HG03442 (cell line): ENCODE measurements around the gene FAM170A.

Source experiments
- ATAC-seq: cut with Tn5 transposase; IDR thresholded peaks from one replicate; pipeline ENCODE4 v1.9.1; 2021; ENCODE audit warnings: mild to moderate bottlenecking, moderate library complexity; ENCODE audit not compliant: unreplicated experiment

FAM170A gene, protein sequence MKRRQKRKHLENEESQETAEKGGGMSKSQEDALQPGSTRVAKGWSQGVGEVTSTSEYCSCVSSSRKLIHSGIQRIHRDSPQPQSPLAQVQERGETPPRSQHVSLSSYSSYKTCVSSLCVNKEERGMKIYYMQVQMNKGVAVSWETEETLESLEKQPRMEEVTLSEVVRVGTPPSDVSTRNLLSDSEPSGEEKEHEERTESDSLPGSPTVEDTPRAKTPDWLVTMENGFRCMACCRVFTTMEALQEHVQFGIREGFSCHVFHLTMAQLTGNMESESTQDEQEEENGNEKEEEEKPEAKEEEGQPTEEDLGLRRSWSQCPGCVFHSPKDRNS

DNA sequence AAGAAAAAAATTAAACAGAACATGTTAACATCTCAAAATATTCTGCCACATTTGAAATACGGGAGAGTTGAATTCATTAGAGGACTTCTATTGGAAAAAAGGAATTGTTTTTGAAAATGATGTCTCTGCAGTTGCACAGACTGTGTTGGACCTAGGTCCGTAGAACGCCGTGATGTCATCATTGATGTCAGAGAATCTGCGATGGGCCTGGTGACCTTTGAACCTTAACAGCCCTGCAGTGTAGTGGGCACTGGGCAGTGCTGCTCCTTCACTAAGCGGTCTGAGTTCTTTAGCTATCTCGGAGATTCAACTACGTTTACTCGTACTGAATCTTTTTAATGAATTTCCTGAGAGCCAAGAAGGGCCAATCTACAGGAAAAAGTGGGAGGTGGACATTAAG is at the start of gene FAM170A:
Gene FAM170A, plus strand, starts transcription at position 220 of the 400 bp plus-strand sequence. CDS start 211 bp downstream, outside the sequence.
- ATAC-seq: no peak

DNA sequence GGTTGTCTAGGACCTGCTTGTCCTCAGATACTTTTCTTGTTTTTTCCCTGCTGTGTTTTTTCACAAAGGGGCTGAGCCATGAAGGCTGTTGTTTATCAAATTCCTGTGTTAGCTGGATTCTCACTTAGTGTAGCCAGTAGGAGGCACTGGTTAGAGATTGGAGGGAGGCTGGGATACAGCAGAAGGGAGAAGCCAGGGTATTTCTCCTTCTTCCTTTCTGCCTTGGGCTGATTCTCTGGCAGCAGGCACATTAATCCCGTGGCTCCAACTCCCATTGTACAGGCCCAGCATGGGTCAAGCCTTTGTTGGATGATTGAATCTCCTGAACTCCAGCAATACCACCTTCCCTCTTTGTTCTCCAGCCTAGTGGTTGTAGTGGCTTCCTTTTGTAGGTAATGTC is 46.4 kb upstream of the FAM170A start:
- ATAC-seq: no peak

DNA sequence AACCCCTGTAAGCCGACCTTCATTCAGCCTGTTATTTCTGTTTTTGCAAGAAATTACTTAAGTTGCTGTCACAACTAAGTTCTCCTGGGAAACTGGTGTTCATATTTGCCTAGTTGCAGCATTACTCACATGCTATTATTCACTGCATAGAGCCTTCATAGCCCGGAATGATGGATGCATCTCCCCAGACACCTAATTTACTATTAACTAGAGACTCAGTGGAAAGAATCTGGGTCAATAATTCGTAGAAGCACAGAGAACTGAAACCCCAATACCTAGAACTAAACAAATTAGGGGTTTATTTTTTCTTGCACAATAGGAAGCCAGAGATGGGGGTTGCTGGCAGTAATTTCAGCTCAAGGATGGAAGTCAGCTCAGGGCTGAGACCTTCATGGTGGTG is 45.7 kb upstream of the FAM170A start:
- peak; percentile 74 for ATAC-seq

DNA sequence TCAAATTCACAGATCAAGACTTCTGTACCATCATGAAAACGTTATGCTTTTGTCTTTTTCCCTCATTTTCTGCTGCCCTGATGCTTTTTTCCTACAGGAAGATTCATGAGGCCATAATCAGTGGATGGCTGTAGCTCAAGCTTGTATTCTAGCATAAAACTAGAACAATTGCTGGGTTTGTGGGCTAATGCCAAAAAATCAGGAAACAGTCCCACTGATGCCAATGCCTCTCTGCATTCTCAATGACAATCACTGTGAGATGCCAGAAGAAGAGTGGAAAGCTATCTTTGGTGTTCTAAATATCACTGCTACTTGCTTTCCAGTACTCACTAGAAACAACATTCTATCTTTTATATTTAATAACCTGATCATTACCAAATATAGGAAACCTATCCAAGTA is 33.3 kb upstream of the FAM170A start:
- ATAC-seq: no peak

DNA sequence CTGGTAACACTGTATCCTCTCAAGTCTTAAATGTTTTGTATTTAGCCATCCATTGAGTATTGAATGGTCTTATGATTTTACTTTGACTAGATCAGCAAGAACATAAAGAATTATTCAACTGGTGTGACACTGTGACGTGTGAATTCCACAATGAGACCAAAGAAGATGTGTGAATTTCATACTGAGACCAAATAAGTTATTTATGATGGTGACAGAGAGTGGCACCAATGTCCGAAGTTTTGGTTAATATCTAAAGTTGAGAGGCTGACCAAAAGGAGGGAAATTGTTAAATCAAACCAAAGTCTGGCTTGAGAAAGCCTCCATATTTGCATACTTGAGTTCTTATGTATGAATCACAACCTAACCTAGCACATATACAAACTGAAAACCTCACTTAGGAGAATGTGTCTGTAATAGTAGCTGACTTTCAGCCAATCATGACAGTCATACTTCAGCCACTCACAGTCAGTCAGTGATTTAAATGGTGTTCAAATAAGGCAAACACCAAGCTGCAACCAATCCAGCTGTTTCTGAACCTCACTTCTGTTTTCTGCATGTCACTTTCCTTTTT is 31.5 kb upstream of the FAM170A start:
- ATAC-seq: peak; percentile 81

DNA sequence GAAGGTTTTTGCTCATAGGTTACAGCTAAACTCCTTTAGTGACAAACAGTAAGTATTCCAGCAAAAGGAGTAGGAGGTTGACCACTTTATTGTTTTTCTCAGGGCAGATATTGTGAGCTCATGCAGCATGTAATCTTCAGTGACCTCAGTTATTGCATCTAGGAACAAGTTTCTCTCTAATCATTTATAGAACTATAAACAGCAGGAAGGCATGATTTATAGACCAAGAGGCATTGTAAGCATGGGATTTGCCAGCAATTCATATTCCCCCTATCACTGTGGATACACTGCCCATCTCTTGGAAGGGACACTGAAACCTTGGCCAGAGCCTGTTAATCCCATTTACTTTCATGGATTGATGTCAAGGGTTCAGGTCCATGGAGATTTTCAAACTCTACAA is 15.4 kb upstream of the FAM170A start:
- ATAC-seq: no peak

DNA sequence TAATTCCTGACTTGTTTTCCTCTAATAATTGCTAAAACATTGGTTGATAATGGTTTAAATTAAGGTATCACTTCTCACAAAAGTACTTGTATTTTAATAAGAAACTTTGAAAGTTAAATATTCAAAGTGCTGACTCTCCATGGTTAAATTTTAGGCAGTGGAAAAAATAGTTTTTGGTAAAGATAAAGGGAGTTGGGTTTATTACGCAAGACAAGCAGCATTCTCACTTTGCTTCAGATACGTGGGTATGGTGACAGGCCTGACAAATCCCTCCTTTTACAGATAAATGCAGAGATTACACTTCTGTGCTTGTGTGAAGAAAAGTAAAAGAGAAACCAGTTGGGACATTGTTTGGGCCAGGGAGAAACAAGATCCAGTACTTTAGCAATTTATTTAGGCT is 14.5 kb upstream of the FAM170A start:
- ATAC-seq: no peak

DNA sequence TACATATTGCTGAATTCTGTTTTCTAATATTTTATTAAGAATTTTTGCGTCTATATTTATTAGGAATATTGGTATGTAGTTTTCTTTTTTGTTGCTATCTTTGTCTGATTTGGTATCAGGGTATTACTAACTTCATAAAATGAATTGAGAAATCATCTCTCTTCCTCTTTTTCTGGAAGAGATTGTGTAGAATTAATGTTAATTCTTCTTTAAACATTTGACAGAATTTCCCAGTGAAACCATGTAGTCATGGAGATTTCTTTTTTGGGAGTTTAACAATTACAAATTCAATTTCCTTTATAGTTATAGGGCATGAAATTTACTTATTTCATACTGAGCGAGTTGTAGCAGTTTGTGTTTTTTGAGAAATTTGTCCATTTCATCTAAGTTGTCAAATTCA is 3.3 kb upstream of the FAM170A start:
- no peak for ATAC-seq

DNA sequence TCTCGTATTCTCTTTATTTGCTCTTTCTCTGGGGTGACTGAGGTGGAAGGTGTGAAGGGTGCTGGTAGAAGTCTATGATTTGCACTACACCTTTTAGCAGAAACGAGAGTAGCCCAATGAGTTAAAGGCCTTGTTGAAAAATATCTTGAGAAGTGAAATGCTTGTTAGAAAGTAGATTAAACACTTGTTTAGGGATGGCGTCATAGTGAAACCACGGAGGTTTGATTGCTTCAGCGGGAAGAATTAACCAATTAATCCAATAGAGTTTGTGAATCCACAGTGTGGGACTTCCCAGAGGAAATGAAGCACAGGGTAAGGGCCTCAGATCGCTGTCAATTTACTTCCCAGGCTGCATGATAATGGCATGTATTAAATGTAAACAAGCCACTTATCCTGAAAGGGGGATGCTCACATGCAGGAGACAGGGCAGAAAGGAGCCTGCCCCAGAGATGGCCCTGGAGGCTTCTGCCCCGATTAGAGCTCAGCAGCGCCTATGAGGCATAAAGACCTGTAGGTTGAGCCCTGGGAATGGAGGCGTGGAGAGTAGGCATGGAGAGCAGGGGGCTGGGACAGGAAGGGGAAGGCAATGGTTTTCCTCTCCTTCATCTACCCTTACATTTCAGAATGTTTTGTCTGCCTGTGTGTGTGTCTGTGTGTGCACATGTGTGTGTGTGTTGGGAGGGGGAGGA is 1.5 kb downstream of the FAM170A start:
- ATAC-seq: no peak

DNA sequence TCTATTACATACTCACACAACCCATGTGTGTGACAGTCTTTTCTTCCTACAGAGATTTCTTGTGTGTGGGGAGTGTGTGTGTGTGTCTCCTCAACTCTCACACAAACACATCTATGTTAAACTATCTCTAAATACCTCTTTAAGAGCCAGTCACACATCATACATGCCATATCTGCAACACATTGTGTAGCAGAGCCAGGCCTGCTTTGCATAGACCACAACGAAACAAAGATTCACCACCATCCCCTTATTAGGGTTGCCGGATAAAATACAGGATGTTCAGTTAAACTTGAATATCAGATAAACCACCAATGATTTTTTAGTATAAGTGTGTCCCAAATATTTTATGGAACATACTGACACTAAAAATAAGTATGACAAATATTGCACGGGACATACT is 2.3 kb downstream of the FAM170A start:
- ATAC-seq: peak; percentile 50

DNA sequence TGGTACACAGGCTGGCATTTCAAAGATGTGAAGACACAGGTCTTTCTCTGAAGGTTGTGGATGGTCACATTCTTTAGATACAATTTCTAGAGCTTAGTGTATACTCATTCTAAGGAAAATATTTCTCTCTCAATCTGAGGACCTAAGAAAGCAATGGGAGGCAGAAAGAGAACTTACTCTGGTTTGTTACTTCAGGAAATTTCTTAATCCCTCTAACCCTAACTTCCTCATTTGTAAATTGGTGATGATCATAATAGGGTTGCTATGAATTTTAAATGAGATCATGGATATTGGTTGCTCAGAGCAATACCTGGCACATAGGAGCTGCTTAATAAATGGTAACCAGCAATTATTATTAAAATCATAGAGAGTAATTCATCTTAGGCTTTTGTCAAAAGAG is 22.1 kb downstream of the FAM170A start:
- no peak for ATAC-seq

DNA sequence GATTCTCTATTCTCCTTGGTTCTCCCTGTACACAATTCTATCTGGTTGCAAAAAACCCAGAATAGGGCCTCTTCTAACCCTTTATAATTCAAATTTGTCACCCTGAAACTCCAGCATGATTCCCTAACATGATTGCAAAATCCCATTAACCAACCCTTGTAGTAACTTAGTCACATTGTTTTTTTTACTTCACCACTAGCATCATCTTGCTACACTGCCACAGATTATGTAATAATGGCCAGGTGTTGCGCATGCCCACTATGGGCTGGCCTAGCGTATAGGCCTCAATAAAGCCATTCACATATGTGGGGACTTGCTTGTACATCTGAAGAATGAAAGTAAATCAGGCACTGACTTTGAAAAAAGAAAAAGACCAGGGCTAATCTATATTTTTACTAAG is 25.7 kb downstream of the FAM170A start:
- no peak for ATAC-seq

DNA sequence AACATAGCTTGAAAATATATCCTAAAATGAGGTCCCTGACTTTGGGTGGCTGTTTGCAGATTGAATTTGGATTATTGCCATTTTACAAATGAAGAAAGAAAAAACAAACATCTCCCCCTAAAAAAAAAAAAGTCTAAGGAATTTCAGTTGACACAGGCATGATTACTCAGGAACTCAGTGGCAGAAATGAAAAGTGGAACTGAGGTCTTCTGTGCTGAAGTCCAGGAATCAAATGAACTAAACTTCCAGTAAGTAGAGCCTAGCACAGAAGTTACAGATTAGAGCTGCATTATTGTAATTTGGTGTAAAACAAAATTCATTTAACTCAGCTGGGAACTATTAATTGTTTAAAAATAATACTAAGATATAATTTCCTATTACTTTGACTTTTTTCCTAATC is 26.7 kb downstream of the FAM170A start:
- ATAC-seq: no peak

DNA sequence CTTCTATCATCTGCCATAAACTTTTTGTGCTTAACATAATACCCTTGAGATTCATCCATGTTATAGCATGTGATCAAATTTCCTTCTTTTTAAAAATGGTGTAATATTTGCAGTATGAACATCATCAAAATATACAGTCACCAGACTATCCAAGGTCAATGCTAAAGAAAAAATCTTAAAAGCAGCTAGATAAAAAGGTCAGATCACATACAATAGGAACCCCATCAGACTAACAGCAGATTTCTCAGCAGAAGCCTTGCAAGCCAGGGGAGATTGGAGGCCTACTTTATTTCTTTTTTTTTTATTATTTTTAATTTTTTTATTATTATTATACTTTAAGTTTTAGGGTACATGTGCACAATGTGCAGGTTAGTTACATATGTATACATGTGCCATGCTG is 37.2 kb downstream of the FAM170A start:
- no peak for ATAC-seq

DNA sequence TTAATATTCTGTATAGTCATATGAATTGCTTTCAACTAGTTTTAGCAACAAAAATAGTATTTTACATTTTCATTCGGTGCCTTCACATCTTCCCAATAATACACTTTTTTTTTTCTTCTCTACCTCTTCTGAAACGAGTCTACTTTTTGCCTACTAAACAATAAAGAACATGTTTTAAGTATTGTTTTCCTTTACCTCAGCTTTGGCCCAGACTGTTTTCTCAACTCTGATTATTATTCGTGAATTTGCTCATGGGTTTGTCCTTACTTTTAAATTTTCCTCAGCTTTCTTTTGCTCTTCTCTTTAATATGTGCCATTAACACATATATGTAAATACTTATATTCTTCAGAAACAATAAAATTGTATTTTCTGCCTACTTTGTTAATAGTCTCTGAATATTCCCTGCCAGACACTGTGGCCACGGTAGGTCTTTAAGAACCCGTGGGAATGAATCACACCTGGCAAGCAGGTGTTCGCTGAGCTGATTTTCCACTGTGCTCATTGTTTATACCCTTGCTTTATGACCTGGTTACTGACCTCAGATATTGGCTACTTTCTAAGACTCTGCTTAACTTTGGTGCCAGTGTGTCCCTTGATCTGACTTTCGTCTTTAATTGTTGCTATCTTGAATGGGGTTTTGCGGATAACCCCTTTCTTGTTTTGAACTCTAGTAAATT is 49.1 kb downstream of the FAM170A start:
- ATAC-seq: no peak

DNA sequence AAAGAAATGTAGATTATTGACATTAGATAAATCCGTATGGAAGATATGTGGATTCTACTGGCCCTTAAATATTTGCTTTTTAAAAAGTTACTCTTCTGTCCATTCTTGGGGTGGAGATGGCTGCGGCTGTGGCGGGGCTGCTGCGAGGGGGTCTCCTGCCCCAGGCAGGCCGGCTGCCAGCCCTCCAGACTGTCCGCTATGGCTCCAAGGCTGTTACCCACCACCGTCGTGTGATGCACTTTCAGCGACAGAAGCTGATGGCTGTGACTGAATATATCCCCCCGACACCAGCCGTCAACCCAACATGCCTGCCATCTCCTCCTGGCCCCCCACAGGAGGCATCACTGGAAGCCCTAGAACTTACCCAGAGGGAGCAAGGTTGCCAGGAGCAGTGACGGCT is 50.7 kb downstream of the FAM170A start:
- ATAC-seq: no peak

DNA sequence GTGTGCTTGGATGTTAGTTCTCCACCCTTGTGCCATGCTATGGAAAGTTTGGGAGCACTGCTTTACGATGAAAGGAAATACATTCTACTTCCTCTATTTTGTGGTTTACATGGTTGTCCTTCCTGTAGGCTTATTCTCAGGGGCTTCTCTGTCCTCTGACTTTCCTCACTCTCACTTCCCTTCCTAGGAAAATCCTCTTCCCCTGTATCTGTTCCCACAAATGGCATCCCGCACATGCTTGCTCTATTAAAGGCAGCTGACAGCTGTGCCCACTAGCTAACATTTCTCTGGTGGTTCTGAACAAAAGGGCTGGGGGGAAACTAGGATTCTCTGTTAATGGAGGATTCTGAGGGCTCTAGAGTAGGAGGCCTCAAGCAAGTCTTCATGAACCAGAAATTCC is 52.4 kb downstream of the FAM170A start:
- ATAC-seq: no peak

DNA sequence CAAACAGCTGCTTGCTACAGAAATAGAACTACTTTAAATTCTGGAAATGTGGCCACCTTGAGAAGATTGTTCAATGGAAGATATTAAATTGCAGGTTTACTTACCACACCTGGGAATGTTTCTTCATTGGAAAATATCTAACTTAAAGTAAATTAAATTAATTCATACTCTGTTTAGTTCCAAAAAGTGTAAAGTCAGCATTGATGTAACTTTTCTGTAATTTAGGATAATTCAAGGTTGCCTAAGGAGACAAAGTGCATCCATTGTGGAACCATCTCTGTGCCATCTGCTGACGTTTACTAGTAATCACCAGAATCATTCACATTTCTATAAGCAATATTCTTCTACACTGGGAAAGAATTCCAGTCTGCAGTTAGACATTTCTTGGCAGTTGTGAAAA is 53.0 kb downstream of the FAM170A start:
- ATAC-seq: no peak
